Activated T-helper 9 cell treated with anti-CD3 and anti-CD28 coated beads, Interleukin-2, amount 50 U/mL, for 16 hours (primary cell): ENCODE results near the gene E2F3.
A peak's percentile ranks its signal among the peaks of the same experiment; 100 is the strongest.

ENCODE experiments used
- DNase-seq: peaks from one replicate; pipeline ENCODE4 v3.0.0-alpha.2; 2020; ENCODE audit warnings: low read depth

The E2F3 gene

GRCh38 chr6:20402342-20403069 lies 827 bp downstream of the E2F3 start:
- DNase-seq: peak; percentile 17

- peak; percentile 85 for DNase-seq
These were observed 1.5 kb downstream of the E2F3 start for GRCh38 chr6:20403070-20403765.

- peak; percentile 72 for DNase-seq
These were observed 2.3 kb downstream of the E2F3 start for GRCh38 chr6:20403766-20404640.

- peak; percentile 41 for DNase-seq
These were observed 3.0 kb downstream of the E2F3 start for GRCh38 chr6:20404641-20405032.

GRCh38 chr6:20408851-20409250 lies 7.2 kb downstream of the E2F3 start:
- DNase-seq: no peak

- DNase-seq: no peak
These were observed 7.8 kb downstream of the E2F3 start for GRCh38 chr6:20409427-20409971.

- no peak for DNase-seq
These were observed 9.9 kb downstream of the E2F3 start for GRCh38 chr6:20411544-20411943.

- no peak for DNase-seq
These were observed 10.4 kb downstream of the E2F3 start for GRCh38 chr6:20411953-20412681.

GRCh38 chr6:20412682-20413073 lies 11.0 kb downstream of the E2F3 start:
- DNase-seq: no peak

- DNase-seq: no peak
These were observed 12.1 kb downstream of the E2F3 start for GRCh38 chr6:20413826-20414225.

GRCh38 chr6:20414711-20415110 lies 13.0 kb downstream of the E2F3 start:
- DNase-seq: no peak

- no peak for DNase-seq
These were observed 13.6 kb downstream of the E2F3 start for GRCh38 chr6:20415304-20415703.

GRCh38 chr6:20415712-20416454 lies 14.2 kb downstream of the E2F3 start:
- no peak for DNase-seq

- DNase-seq: no peak
These were observed 15.1 kb downstream of the E2F3 start for GRCh38 chr6:20416567-20417345.

- no peak for DNase-seq
These were observed 16.1 kb downstream of the E2F3 start for GRCh38 chr6:20417819-20418218.

GRCh38 chr6:20426177-20427082 lies 24.8 kb downstream of the E2F3 start:
- no peak for DNase-seq

- DNase-seq: no peak
These were observed 26.2 kb downstream of the E2F3 start for GRCh38 chr6:20427856-20428255.

GRCh38 chr6:20432692-20433091 lies 31.0 kb downstream of the E2F3 start:
- DNase-seq: no peak

- DNase-seq: no peak
These were observed 31.6 kb downstream of the E2F3 start for GRCh38 chr6:20433321-20433720.
